ENCODE data around the gene CD46. TPM values are rescaled to one million over a fixed set of nuclear protein-coding genes. Genes with fewer than 3 reads are reported as not detected.

The CD46 gene
- polyA plus RNA-seq, 1 donor from 2014 or later = 393 TPM

DNA sequence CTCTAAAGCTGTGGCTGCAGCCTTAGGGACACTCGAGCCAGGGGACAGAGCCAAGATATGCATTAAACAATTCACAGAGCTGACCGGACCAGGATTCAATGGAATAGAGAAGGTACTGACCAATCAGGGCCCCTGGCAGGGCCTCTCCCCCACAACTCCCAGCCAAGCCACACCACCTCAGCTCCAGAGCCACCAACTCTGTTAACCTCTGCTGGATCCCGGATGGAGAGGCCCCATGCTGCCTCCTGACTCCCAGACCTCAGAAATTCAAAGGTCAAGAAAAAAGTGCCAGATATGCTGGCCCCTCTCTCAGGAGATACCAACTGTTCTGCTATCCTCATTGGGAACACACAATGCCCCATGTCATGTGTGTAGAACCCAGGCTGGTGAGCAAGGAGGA is 62.1 kb downstream of the CD46 start:
- Histone ChIP-seq H3K27me3 (ENCODE audit: insufficient read depth, low read depth, low read length) (no peaks in the 10 kb centered on the region), H3F3A (ENCODE audit: insufficient read depth, low read length, poor library complexity, severe bottlenecking) (no peaks in the 10 kb centered on the region), H3K79me2 (replicated peaks; ENCODE audit: insufficient read depth, low read length) (no peaks in the 10 kb centered on the region), H3K27ac (ENCODE audit: low read length) (no peak overlapping the region), H3K9me2 (ENCODE audit: insufficient read depth, low read length) (no peaks in the 10 kb centered on the region), H3K4me3 (ENCODE audit: low read length) (no peak overlapping the region), H3K9me3 (ENCODE audit: low read length) (no peaks in the 10 kb centered on the region), H3K9ac (ENCODE audit: low read length) (no peak overlapping the region), H3K4me2 (ENCODE audit: low read length) (no peak overlapping the region), H4K20me1 (ENCODE audit: insufficient read depth) (no peaks in the 10 kb centered on the region), H3K36me3 (ENCODE audit: insufficient read depth, low read length) (no peaks in the 10 kb centered on the region), H2AFZ (ENCODE audit: low read depth, low read length) (no peak overlapping the region)
- TF ChIP-seq, protein P1, sequence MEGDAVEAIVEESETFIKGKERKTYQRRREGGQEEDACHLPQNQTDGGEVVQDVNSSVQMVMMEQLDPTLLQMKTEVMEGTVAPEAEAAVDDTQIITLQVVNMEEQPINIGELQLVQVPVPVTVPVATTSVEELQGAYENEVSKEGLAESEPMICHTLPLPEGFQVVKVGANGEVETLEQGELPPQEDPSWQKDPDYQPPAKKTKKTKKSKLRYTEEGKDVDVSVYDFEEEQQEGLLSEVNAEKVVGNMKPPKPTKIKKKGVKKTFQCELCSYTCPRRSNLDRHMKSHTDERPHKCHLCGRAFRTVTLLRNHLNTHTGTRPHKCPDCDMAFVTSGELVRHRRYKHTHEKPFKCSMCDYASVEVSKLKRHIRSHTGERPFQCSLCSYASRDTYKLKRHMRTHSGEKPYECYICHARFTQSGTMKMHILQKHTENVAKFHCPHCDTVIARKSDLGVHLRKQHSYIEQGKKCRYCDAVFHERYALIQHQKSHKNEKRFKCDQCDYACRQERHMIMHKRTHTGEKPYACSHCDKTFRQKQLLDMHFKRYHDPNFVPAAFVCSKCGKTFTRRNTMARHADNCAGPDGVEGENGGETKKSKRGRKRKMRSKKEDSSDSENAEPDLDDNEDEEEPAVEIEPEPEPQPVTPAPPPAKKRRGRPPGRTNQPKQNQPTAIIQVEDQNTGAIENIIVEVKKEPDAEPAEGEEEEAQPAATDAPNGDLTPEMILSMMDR (IDR thresholded peaks at IDR 0.05; ENCODE audit: poor library complexity, severe bottlenecking) = no peak
- TF ChIP-seq TAF1 (IDR thresholded peaks at IDR 0.05; ENCODE audit: low read depth) (no peak), RAD21 (conservative IDR thresholded peaks at IDR 0.05) (no peak), POLR2AphosphoS5 (IDR thresholded peaks at IDR 0.05) (no peak), MXI1 (conservative IDR thresholded peaks at IDR 0.05; ENCODE audit: poor library complexity, severe bottlenecking) (no peak), EP300 (conservative IDR thresholded peaks at IDR 0.05; ENCODE audit: poor library complexity, severe bottlenecking) (no peak), SMC3 (conservative IDR thresholded peaks at IDR 0.05; ENCODE audit: poor library complexity) (no peak), EZH2 (IDR thresholded peaks at IDR 0.05; ENCODE audit: borderline replicate concordance, insufficient read depth, low read length, poor library complexity, severe bottlenecking) (no peak)
- TF ChIP-seq, protein P2, sequence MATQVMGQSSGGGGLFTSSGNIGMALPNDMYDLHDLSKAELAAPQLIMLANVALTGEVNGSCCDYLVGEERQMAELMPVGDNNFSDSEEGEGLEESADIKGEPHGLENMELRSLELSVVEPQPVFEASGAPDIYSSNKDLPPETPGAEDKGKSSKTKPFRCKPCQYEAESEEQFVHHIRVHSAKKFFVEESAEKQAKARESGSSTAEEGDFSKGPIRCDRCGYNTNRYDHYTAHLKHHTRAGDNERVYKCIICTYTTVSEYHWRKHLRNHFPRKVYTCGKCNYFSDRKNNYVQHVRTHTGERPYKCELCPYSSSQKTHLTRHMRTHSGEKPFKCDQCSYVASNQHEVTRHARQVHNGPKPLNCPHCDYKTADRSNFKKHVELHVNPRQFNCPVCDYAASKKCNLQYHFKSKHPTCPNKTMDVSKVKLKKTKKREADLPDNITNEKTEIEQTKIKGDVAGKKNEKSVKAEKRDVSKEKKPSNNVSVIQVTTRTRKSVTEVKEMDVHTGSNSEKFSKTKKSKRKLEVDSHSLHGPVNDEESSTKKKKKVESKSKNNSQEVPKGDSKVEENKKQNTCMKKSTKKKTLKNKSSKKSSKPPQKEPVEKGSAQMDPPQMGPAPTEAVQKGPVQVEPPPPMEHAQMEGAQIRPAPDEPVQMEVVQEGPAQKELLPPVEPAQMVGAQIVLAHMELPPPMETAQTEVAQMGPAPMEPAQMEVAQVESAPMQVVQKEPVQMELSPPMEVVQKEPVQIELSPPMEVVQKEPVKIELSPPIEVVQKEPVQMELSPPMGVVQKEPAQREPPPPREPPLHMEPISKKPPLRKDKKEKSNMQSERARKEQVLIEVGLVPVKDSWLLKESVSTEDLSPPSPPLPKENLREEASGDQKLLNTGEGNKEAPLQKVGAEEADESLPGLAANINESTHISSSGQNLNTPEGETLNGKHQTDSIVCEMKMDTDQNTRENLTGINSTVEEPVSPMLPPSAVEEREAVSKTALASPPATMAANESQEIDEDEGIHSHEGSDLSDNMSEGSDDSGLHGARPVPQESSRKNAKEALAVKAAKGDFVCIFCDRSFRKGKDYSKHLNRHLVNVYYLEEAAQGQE (IDR thresholded peaks at IDR 0.05; ENCODE audit: borderline replicate concordance) = no peak

DNA sequence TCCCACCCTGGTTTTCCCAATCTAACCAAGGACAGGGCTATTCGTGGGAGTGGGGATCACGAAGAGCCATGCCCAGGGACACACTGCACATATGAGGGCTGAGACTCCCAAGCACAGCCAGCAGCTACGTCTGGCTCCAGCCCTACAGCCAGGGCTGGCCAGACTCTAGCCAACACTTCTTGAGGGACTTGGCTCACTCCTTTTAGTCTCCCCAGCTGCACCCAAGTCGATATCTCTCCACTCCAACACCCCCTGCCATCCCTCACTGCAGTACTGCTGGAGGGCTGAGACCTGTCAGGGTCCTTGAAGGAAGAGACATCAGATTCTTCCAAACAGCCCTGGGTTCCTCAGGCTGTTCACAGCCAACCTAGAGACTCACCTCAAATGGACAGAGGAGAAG is 62.6 kb downstream of the CD46 start:
- Histone ChIP-seq H3F3A (ENCODE audit: insufficient read depth, low read length, poor library complexity, severe bottlenecking) (no peaks in the 10 kb centered on the region), H3K79me2 (replicated peaks; ENCODE audit: insufficient read depth, low read length) (no peaks in the 10 kb centered on the region), H3K9me2 (ENCODE audit: insufficient read depth, low read length) (no peaks in the 10 kb centered on the region), H2AFZ (ENCODE audit: low read depth, low read length) (no peak overlapping the region), H3K36me3 (ENCODE audit: insufficient read depth, low read length) (no peaks in the 10 kb centered on the region), H3K4me3 (ENCODE audit: low read length) (no peak overlapping the region), H3K27me3 (ENCODE audit: insufficient read depth, low read depth, low read length) (no peaks in the 10 kb centered on the region), H3K9me3 (ENCODE audit: low read length) (no peaks in the 10 kb centered on the region), H4K20me1 (ENCODE audit: insufficient read depth) (no peaks in the 10 kb centered on the region), H3K27ac (ENCODE audit: low read length) (no peak overlapping the region), H3K9ac (ENCODE audit: low read length) (no peak overlapping the region), H3K4me2 (ENCODE audit: low read length) (no peak overlapping the region)
- TF ChIP-seq EP300 (conservative IDR thresholded peaks at IDR 0.05; ENCODE audit: poor library complexity, severe bottlenecking) = no peak
- no peak for TF ChIP-seq SMC3 (conservative IDR thresholded peaks at IDR 0.05; ENCODE audit: poor library complexity)
- TF ChIP-seq RAD21 (conservative IDR thresholded peaks at IDR 0.05) = no peak
- no peak for TF ChIP-seq MXI1 (conservative IDR thresholded peaks at IDR 0.05; ENCODE audit: poor library complexity, severe bottlenecking)

All from neural cell (in vitro differentiated cells).